T-helper 1 cell treated with Interleukin-12 subunit alpha and Interleukin-12 subunit beta and Interleukin-4 antibody, amounts not matched to agents 30 μg/mL and 1 μg/mL, for 36 hours (primary cell): Measurements from ENCODE around the gene ARID1B.
"Not testable (repeated sequence)": the region's sequence is repeated elsewhere in the genome, so short reads cannot be mapped to it uniquely, and the experiment has no call there.

Experiments
- H3K27ac Mint-ChIP-seq: one replicate; pipeline ENCODE4 v1.8.0; 2021; ENCODE audit warnings: mild to moderate bottlenecking, mixed read lengths
- H3K27me3 Mint-ChIP-seq: one replicate; pipeline ENCODE4 v1.8.0; 2021; ENCODE audit warnings: low read depth, mixed read lengths
- H3K36me3 Mint-ChIP-seq: one replicate; pipeline ENCODE4 v1.8.0; 2021; ENCODE audit warnings: low read depth, mixed read lengths
- H3K4me1 Mint-ChIP-seq: one replicate; pipeline ENCODE4 v1.8.0; 2021; ENCODE audit warnings: low read depth, mixed read lengths
- H3K4me3 Mint-ChIP-seq: one replicate; pipeline ENCODE4 v1.8.0; 2021; ENCODE audit warnings: mild to moderate bottlenecking, moderate library complexity, mixed read lengths
- H3K9me3 Mint-ChIP-seq: one replicate; pipeline ENCODE4 v1.8.0; 2021; ENCODE audit warnings: mixed read lengths

ARID1B gene

DNA sequence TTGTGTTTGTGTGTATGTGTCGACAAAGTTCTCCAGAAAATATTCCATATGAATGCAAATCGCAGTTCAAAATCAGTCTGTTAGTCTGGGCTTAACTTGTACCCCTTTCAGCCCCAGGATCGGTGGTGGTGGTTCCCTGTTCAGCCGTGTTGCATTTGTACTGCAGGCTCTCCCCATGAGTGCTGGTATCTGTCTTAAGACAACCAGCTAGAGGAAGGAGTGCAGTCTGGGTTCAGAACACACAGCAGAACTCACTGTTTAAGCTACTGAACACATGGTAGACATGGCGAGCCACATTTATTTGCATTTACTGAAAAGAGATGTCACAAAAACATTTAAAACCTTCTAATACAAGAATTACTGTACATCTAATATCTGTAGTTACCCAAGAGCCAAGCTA lies 192.1 kb downstream of the ARID1B start:
- no peak overlapping the region for H3K27ac Mint-ChIP-seq
- no peak overlapping the region for H3K4me3 Mint-ChIP-seq
- no peaks in the 10 kb centered on the region for H3K36me3 Mint-ChIP-seq
- no peaks in the 10 kb centered on the region for H3K27me3 Mint-ChIP-seq
- H3K9me3 Mint-ChIP-seq: no peaks in the 10 kb centered on the region
- peaks cover 12% of the 10 kb centered on the region for H3K4me1 Mint-ChIP-seq

DNA sequence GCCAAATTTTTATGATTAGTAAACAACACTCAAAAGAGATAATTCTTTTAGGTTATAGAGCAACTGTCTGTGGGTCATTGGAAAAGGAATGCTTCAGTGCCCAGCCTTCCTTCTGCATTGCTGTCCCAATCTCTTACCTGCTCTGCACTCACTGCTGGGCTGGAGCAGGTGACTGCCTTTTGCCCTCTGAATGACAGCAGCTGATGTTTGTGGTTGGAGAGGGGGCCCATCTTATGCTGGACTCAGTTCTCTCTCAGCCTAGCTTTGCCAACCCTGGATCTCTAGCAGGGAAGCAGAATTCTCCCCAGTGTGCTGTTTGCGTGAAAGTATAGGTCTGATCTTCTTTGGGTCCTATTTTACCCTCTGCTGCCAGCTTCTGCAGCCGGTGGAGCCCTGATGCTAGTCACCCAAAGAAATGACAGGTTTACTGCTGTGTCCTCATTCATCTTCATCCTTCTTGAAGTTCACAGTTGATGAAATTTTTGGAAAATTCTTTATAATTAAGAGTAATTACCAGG lies 193.5 kb downstream of the ARID1B start:
- no peak overlapping the region for H3K27ac Mint-ChIP-seq
- no peak overlapping the region for H3K4me3 Mint-ChIP-seq
- H3K36me3 Mint-ChIP-seq: no peaks in the 10 kb centered on the region
- no peaks in the 10 kb centered on the region for H3K27me3 Mint-ChIP-seq
- no peaks in the 10 kb centered on the region for H3K9me3 Mint-ChIP-seq
- H3K4me1 Mint-ChIP-seq: peaks cover 16% of the 10 kb centered on the region

DNA sequence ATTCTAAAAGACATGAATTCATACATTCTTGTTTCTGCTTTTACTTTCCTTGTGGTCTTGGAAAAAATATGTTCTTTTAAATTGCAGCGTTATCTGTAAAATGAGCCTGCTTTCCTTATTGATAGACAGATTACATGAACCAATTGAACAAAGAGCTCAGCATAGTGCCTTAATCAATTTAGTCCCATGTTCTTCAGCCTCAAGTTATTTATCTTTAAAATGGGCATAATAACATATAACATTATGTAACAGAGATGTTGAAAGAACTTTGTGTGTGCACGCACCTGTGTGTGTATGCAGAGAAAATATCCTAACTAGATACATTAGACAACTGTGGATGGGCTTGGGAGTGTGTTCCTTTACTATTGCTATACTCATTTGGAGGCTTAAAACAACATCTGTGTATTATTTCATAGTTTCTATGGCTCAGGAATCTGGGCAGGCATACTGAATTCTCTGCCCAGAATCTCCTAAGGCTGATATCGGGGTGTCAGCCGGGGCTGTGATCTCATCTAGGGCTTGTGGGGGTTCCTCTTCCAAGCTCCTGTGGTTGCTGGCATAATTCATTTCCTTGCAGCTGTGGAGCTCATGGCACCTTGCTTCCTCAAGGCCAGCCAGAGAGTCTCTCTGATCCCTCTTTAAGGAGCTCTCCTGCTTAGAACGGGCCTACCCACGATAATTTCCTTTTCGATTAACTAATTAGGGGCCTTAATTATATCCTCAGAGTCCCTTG lies 194.1 kb downstream of the ARID1B start:
- H3K27me3 Mint-ChIP-seq: no peaks in the 10 kb centered on the region
- peaks cover 23% of the 10 kb centered on the region for H3K4me1 Mint-ChIP-seq
- no peaks in the 10 kb centered on the region for H3K9me3 Mint-ChIP-seq
- H3K36me3 Mint-ChIP-seq: no peaks in the 10 kb centered on the region
- no peak overlapping the region for H3K27ac Mint-ChIP-seq
- no peak overlapping the region for H3K4me3 Mint-ChIP-seq

DNA sequence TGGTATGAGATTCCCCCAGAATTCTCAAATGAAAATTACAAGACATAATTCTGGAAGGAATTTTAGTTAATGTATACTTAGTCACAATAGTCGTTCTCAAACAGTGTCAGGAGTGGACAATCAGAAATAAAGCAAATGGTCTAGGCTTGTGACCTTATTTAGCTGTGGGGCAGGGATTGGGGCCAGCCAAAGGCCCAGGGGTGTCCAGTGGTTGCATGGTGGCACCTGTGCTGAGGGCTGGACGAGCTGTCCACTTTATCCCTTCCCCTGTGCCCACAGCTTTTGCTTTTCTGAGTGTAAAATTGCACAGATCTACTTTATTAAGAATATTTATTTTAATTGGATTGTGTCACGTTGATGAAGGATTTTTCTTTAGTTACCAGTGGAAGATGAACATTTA lies 195.0 kb downstream of the ARID1B start:
- H3K9me3 Mint-ChIP-seq: no peaks in the 10 kb centered on the region
- no peaks in the 10 kb centered on the region for H3K27me3 Mint-ChIP-seq
- H3K4me1 Mint-ChIP-seq: peaks cover 23% of the 10 kb centered on the region
- H3K4me3 Mint-ChIP-seq: no peak overlapping the region
- H3K27ac Mint-ChIP-seq: no peak overlapping the region
- no peaks in the 10 kb centered on the region for H3K36me3 Mint-ChIP-seq

DNA sequence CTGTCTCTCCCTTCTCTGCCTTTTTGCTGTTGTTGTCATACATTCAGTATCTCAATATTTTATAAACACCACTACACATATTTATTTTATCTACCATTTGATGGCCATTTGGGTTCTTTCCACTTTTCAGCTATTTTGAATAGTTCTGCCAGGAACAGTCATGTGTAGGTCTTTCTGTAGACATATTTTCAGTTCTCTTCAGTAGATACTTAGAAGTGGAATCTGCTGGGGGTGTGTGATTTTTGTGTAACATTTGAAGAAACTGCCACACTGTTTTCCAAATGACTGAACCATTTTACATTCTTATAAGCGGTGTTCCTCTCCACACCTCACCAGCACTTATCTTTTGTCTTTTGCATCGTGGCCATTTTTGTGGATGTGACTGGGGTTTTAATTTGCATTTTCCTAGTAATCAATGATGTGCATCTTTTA lies 197.7 kb downstream of the ARID1B start:
- H3K9me3 Mint-ChIP-seq: no peaks in the 10 kb centered on the region
- H3K27ac Mint-ChIP-seq: no peak overlapping the region
- no peaks in the 10 kb centered on the region for H3K27me3 Mint-ChIP-seq
- peaks cover 34% of the 10 kb centered on the region for H3K4me1 Mint-ChIP-seq
- H3K4me3 Mint-ChIP-seq: no peak overlapping the region
- peaks cover 1% of the 10 kb centered on the region for H3K36me3 Mint-ChIP-seq

DNA sequence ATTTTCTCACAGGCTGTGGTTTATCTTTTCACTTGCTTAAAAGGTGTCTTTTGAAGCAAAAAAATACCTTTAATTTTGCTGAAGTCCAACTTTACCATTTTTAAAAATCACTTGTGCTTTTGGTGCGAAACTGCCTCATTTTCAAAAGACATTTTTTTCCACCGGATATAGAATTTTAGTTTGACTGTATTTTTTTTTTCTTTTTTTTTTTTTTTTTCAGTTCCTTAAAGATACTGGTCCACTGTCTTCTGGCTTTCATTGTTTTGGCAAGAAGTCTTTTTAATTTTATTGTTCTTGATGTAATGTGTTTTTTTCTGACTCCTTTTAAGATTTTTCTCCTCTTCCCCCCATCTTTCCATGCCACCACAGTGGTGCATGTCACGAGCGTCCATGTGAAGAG lies 198.2 kb downstream of the ARID1B start:
- no peaks in the 10 kb centered on the region for H3K27me3 Mint-ChIP-seq
- H3K27ac Mint-ChIP-seq: no peak overlapping the region
- peaks cover 1% of the 10 kb centered on the region for H3K36me3 Mint-ChIP-seq
- H3K4me1 Mint-ChIP-seq: peaks cover 34% of the 10 kb centered on the region
- H3K4me3 Mint-ChIP-seq: peak overlapping the region; percentile 74
- no peaks in the 10 kb centered on the region for H3K9me3 Mint-ChIP-seq

DNA sequence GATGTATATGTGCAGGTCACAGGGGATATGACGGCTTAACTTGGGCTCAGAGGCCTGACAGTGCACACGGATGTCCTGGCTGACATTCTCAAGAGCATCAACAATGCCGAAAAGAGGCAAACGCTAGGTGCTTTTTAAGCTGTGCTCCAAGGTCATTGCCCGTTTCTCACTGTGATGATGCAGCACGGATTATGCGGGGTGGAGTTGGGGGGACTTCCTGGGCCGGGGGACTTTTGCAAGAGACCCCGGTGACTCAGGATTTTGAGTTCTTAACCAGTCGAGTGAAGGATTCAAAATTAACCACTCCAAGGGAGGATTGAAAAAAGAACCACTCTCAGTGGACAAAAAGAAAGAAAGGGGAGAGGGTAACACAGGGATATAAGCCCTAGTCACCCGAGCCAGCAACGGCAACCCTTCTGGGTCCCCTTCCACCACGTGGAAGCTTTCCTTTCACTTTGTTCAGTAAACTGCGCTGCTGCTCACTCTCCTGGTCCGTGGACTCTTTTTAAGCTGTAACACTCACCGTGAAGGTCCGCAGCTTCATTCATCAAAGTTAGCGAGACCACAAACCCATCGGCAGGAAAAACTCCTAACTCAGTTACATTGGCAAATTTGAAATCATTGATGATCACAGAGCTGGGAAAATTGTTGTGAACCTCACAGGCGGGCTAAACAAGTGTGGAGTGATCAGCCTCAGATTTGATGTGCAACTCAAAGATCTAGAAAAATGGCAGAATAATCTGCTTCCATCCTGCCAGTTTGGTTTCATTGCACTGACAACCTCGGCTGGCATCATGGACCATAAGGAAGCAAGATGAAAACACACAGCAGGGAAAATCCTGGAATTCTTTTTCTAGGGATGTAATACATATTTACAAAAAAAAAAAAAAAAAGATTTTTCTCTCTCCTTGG lies 199.3 kb downstream of the ARID1B start:
- no peaks in the 10 kb centered on the region for H3K27me3 Mint-ChIP-seq
- H3K27ac Mint-ChIP-seq: peak overlapping the region; percentile 69

DNA sequence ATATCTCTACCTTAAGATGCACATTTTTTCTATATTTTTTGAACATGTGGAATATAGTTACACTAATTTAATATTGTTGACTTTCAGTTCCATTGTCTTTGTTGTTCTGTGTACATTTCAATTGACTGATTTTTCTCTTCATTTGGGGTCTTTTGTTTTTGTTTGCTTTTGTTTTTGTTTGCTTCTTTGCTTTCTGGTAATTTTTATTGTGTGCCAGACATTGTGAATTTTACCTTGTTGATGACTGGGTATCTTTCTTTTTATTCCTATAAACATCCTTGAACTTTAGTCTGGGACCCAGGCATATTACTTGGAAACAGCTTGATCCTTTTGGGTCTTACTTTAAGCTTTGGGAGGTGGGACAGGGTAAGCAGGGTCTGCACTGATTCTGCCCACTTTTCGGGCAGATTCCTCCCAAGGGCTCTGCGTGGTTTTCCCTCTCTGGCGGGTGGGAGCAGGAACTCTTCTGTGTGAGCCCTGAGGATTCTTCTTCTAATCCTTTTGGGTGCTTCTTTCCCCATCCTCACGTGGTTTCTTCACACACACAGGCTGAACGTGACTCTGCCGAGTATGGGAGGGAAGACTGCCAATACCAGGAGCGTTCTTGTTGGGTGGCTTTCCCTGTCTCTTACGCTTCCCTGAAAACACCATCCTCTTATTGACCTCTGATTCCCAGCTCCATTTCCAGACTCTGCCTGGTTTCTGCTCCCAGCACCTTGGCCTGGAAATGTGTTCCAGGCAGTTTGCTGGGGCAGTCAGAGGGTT lies 200.5 kb downstream of the ARID1B start:
- H3K9me3 Mint-ChIP-seq: no peaks in the 10 kb centered on the region
- peaks cover 44% of the 10 kb centered on the region for H3K4me1 Mint-ChIP-seq
- H3K36me3 Mint-ChIP-seq: peaks cover 1% of the 10 kb centered on the region
- H3K4me3 Mint-ChIP-seq: peak overlapping the region; percentile 26
- H3K27me3 Mint-ChIP-seq: no peaks in the 10 kb centered on the region
- no peak overlapping the region for H3K27ac Mint-ChIP-seq

More for the DNA sequence above, 199.3 kb downstream of the ARID1B start:
- Mint-ChIP-seq H3K4me1 (peaks cover 37% of the 10 kb centered on the region), H3K4me3 (peak overlapping the region; percentile 74), H3K9me3 (no peaks in the 10 kb centered on the region), H3K36me3 (peaks cover 1% of the 10 kb centered on the region)

DNA sequence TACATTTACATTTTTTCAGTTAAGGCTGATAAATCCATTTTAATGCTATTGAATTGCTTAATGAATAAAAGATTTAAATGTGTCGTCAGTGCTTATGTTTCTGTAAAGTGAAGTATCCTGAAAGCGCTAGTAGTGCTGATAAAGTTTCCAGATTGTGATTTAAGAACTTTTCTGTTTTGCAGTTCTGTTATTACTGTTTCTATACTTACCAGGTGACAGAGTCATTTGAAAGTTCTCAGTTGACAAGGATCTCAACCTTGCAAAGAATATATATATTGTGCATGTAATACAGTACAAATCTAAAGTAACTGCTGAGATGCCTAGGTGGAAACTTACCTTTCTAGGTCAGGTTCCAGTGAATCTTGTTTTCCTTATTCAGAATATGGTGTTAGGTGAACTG lies 201.8 kb downstream of the ARID1B start:
- Mint-ChIP-seq H3K27ac (no peak overlapping the region), H3K36me3 (peaks cover 1% of the 10 kb centered on the region), H3K4me1 (peaks cover 47% of the 10 kb centered on the region), H3K9me3 (no peaks in the 10 kb centered on the region), H3K27me3 (no peaks in the 10 kb centered on the region), H3K4me3 (no peak overlapping the region)

DNA sequence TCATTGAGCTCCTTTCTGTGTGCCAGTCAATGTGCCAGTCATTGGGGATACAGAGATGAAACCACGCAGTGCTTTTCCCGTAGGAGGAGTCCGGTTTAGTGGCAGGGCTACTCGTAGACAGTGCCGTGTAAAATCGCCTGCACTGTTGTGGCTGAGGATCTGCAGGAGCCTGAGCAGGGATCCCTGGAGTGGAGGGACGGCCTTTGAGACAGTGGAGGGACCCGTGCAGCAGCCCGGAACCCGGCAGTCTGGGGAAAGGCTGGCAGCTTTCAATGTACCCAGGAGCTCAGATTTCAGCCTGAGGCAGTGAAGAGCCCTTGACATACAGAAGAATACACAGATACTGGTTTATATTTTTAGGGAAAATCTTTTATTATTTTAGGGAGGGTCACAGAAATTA lies 203.3 kb downstream of the ARID1B start:
- H3K27me3 Mint-ChIP-seq: no peaks in the 10 kb centered on the region
- H3K4me1 Mint-ChIP-seq: peaks cover 49% of the 10 kb centered on the region

DNA sequence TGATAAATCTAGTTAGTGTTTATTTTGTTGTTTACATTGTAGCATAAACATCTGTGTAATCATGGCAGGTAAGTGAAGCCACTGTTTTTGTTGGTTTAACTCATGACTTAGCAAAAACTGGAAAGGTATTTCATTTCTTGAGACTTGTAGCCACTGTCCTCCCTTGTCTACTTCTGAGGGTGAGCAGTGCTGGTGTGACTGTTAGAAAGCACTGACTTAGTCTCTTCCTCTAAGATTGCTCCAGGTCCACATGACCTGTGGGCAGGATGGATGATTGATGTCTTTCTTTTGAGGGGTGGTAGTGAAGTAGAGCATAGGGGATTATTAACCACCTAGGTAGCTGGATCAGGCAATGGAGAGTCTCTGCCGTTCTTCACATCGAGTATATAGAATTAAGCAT lies 203.8 kb downstream of the ARID1B start:
- Mint-ChIP-seq H3K27me3 (no peaks in the 10 kb centered on the region), H3K9me3 (no peaks in the 10 kb centered on the region), H3K4me3 (no peak overlapping the region), H3K27ac (no peak overlapping the region), H3K36me3 (peaks cover 1% of the 10 kb centered on the region), H3K4me1 (peaks cover 45% of the 10 kb centered on the region)

More for the DNA sequence above, 203.3 kb downstream of the ARID1B start:
- Mint-ChIP-seq H3K9me3 (no peaks in the 10 kb centered on the region), H3K36me3 (peaks cover 1% of the 10 kb centered on the region), H3K27ac (no peak overlapping the region), H3K4me3 (no peak overlapping the region)

DNA sequence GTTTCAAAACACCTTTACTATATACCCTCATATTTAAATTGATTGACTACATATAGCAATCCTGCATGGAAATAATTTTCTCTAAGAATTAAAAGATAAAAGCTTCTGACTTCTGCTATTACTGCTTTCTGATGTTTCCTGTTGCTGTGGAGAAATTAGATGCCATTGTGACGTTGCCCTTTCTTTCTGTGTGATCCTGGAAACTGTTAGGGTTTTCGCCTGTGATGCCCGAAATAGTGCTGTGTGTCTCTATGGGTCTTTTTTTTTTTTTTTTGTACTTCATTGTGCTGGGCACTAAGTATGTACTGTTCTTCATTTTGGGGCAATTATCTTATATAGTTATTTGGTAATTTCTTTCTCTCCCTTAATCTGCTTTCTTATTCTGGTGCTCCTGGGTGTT lies 205.0 kb downstream of the ARID1B start:
- no peaks in the 10 kb centered on the region for H3K27me3 Mint-ChIP-seq
- H3K27ac Mint-ChIP-seq: no peak overlapping the region
- H3K36me3 Mint-ChIP-seq: peaks cover 1% of the 10 kb centered on the region
- H3K4me1 Mint-ChIP-seq: peaks cover 41% of the 10 kb centered on the region
- no peak overlapping the region for H3K4me3 Mint-ChIP-seq
- H3K9me3 Mint-ChIP-seq: no peaks in the 10 kb centered on the region

DNA sequence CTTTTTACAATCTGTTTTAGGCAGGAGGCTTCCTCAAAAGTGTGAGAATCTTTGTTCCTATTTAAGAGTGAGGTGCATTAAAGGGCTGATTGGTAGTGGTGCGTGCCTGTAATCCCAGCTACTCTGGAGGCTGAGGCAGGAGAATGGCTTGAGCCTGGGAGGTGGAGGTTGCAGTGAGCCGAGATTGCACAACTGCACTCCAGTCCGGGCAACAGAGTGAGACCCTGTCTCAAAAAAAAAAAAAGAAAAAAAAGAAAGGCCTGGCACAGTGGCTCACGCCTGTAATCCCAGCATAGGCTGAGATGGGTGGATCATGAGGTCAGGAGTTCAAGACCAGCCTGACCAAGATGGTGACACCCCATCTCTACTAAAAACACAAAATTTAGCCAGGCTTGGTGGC lies 205.7 kb downstream of the ARID1B start:
- not testable (repeated sequence) for H3K27me3 Mint-ChIP-seq, H3K36me3 Mint-ChIP-seq, H3K27ac Mint-ChIP-seq, H3K9me3 Mint-ChIP-seq, H3K4me3 Mint-ChIP-seq
- H3K4me1 Mint-ChIP-seq: peaks cover 39% of the 10 kb centered on the region

DNA sequence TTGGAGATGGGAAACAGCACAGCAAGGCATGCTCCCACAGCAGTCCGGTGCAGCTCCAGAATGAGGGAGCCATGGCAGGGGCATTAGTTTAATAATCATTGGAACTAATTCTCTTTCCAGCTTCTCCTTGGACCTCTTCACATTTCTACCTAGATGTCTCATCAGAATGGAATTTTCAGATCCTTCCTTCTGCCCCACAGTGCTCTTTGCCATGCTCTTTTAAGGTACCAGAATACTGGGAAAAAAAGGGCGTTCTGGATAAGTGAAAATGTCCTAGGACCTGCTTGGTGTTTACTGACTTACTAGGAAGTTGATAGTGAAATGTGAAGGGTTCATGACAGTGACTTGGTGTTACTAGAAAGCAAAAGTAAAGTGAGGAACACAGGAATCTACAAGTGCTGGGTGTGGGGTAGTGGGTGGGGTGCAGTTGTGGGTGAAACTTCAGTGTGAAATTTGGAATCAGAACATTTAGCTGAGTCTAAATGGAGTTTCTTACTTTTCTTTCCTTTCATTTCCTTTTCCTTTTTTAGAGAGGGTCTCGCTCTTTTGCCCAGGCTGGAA lies 207.1 kb downstream of the ARID1B start:
- Mint-ChIP-seq H3K4me3 (peak overlapping the region; percentile 33), H3K36me3 (no peaks in the 10 kb centered on the region), H3K9me3 (no peaks in the 10 kb centered on the region), H3K4me1 (peaks cover 42% of the 10 kb centered on the region), H3K27ac (peak overlapping the region; percentile 23), H3K27me3 (no peaks in the 10 kb centered on the region)
